ENCODE measurements around the gene GDPD4.

Gene GDPD4

GRCh38 chr11:77320351-77320750, 18.9 kb upstream of the GDPD4 start:
- Histone ChIP-seq H3K36me3 (ENCODE audit: control insufficient read depth, insufficient read depth, low read length) (peaks cover 5% of the 10 kb centered on the region), H3K27ac (ENCODE audit: low read depth, low read length, severe bottlenecking) (no peak overlapping the region), H3K9me3 (ENCODE audit: control insufficient read depth, low read length) (no peaks in the 10 kb centered on the region), H3K4me1 (ENCODE audit: control insufficient read depth, insufficient read depth, low read length, poor library complexity, severe bottlenecking) (no peaks in the 10 kb centered on the region), H3K4me3 (ENCODE audit: extremely low read depth, insufficient read depth, low read length, poor library complexity, severe bottlenecking) (no peak overlapping the region)
- 90% methylated on average over 1 of the region's 1 CpG; no CpG with 5 or more reads in 1 of the 2 experiments for WGBS, 2 experiments (ENCODE audit: insufficient coverage in 2 of 2)

GRCh38 chr11:77318600-77318999, 17.1 kb upstream of the GDPD4 start:
- Histone ChIP-seq H3K27ac (ENCODE audit: low read depth, low read length, severe bottlenecking) (no peak overlapping the region), H3K9me3 (ENCODE audit: control insufficient read depth, low read length) (no peaks in the 10 kb centered on the region), H3K4me3 (ENCODE audit: extremely low read depth, insufficient read depth, low read length, poor library complexity, severe bottlenecking) (no peak overlapping the region), H3K36me3 (ENCODE audit: control insufficient read depth, insufficient read depth, low read length) (peaks cover 5% of the 10 kb centered on the region), H3K4me1 (ENCODE audit: control insufficient read depth, insufficient read depth, low read length, poor library complexity, severe bottlenecking) (no peaks in the 10 kb centered on the region)
- WGBS, 2 experiments (ENCODE audit: insufficient coverage in 2 of 2) = 91 to 95% methylated on average over 1 to 2 of the region's 2 CpGs

- no peak overlapping the region for H3K27ac ChIP-seq (ENCODE audit: low read depth, low read length, severe bottlenecking)
- H3K4me1 ChIP-seq (ENCODE audit: control insufficient read depth, insufficient read depth, low read length, poor library complexity, severe bottlenecking) = no peaks in the 10 kb centered on the region
- peaks cover under 1% of the 10 kb centered on the region for H3K36me3 ChIP-seq (ENCODE audit: control insufficient read depth, insufficient read depth, low read length)
- 60 to 83% methylated on average over 1 to 3 of the region's 5 CpGs for WGBS, 2 experiments (ENCODE audit: insufficient coverage in 2 of 2)
- H3K4me3 ChIP-seq (ENCODE audit: extremely low read depth, insufficient read depth, low read length, poor library complexity, severe bottlenecking) = no peak overlapping the region
- no peaks in the 10 kb centered on the region for H3K9me3 ChIP-seq (ENCODE audit: control insufficient read depth, low read length)
Measured at GRCh38 chr11:77316733-77317342, 15.4 kb upstream of the GDPD4 start.

GRCh38 chr11:77312107-77312506, 10.6 kb upstream of the GDPD4 start:
- no peaks in the 10 kb centered on the region for H3K36me3 ChIP-seq (ENCODE audit: control insufficient read depth, insufficient read depth, low read length)
- no peak overlapping the region for H3K27ac ChIP-seq (ENCODE audit: low read depth, low read length, severe bottlenecking)
- H3K9me3 ChIP-seq (ENCODE audit: control insufficient read depth, low read length) = no peaks in the 10 kb centered on the region
- H3K4me3 ChIP-seq (ENCODE audit: extremely low read depth, insufficient read depth, low read length, poor library complexity, severe bottlenecking) = no peak overlapping the region
- no peaks in the 10 kb centered on the region for H3K4me1 ChIP-seq (ENCODE audit: control insufficient read depth, insufficient read depth, low read length, poor library complexity, severe bottlenecking)

GRCh38 chr11:77311701-77312100, 10.2 kb upstream of the GDPD4 start:
- H3K4me1 ChIP-seq (ENCODE audit: control insufficient read depth, insufficient read depth, low read length, poor library complexity, severe bottlenecking) = no peaks in the 10 kb centered on the region
- no peaks in the 10 kb centered on the region for H3K36me3 ChIP-seq (ENCODE audit: control insufficient read depth, insufficient read depth, low read length)
- no peaks in the 10 kb centered on the region for H3K9me3 ChIP-seq (ENCODE audit: control insufficient read depth, low read length)
- no peak overlapping the region for H3K4me3 ChIP-seq (ENCODE audit: extremely low read depth, insufficient read depth, low read length, poor library complexity, severe bottlenecking)
- WGBS, 2 experiments (ENCODE audit: insufficient coverage in 2 of 2) = 92 to 93% methylated on average over 3 of the region's 3 CpGs
- H3K27ac ChIP-seq (ENCODE audit: low read depth, low read length, severe bottlenecking) = no peak overlapping the region

- H3K36me3 ChIP-seq (ENCODE audit: control insufficient read depth, insufficient read depth, low read length) = no peaks in the 10 kb centered on the region
- no peaks in the 10 kb centered on the region for H3K4me1 ChIP-seq (ENCODE audit: control insufficient read depth, insufficient read depth, low read length, poor library complexity, severe bottlenecking)
- H3K4me3 ChIP-seq (ENCODE audit: extremely low read depth, insufficient read depth, low read length, poor library complexity, severe bottlenecking) = no peak overlapping the region
- no peak overlapping the region for H3K27ac ChIP-seq (ENCODE audit: low read depth, low read length, severe bottlenecking)
- WGBS, 2 experiments (ENCODE audit: insufficient coverage in 2 of 2) = 85 to 92% methylated on average over 4 to 5 of the region's 5 CpGs
- H3K9me3 ChIP-seq (ENCODE audit: control insufficient read depth, low read length) = no peaks in the 10 kb centered on the region
Measured at GRCh38 chr11:77310721-77311120, 9.2 kb upstream of the GDPD4 start.

- Histone ChIP-seq H3K9me3 (ENCODE audit: control insufficient read depth, low read length) (no peaks in the 10 kb centered on the region), H3K27ac (ENCODE audit: low read depth, low read length, severe bottlenecking) (no peak overlapping the region), H3K4me3 (ENCODE audit: extremely low read depth, insufficient read depth, low read length, poor library complexity, severe bottlenecking) (no peak overlapping the region), H3K36me3 (ENCODE audit: control insufficient read depth, insufficient read depth, low read length) (no peaks in the 10 kb centered on the region), H3K4me1 (ENCODE audit: control insufficient read depth, insufficient read depth, low read length, poor library complexity, severe bottlenecking) (no peaks in the 10 kb centered on the region)
- WGBS, 2 experiments (ENCODE audit: insufficient coverage in 2 of 2) = 94 to 100% methylated on average over 2 to 3 of the region's 5 CpGs
Measured at GRCh38 chr11:77309401-77310085, 8.1 kb upstream of the GDPD4 start.

- no peaks in the 10 kb centered on the region for H3K9me3 ChIP-seq (ENCODE audit: control insufficient read depth, low read length)
- no peak overlapping the region for H3K4me3 ChIP-seq (ENCODE audit: extremely low read depth, insufficient read depth, low read length, poor library complexity, severe bottlenecking)
- H3K36me3 ChIP-seq (ENCODE audit: control insufficient read depth, insufficient read depth, low read length) = no peaks in the 10 kb centered on the region
- H3K27ac ChIP-seq (ENCODE audit: low read depth, low read length, severe bottlenecking) = no peak overlapping the region
- H3K4me1 ChIP-seq (ENCODE audit: control insufficient read depth, insufficient read depth, low read length, poor library complexity, severe bottlenecking) = no peaks in the 10 kb centered on the region
Measured at GRCh38 chr11:77308838-77309237, 7.4 kb upstream of the GDPD4 start.

GRCh38 chr11:77303328-77303727, 1.8 kb upstream of the GDPD4 start:
- H3K36me3 ChIP-seq (ENCODE audit: control insufficient read depth, insufficient read depth, low read length) = no peaks in the 10 kb centered on the region
- WGBS, 2 experiments (ENCODE audit: insufficient coverage in 2 of 2) = 81 to 90% methylated on average over 1 to 2 of the region's 2 CpGs
- H3K4me1 ChIP-seq (ENCODE audit: control insufficient read depth, insufficient read depth, low read length, poor library complexity, severe bottlenecking) = no peaks in the 10 kb centered on the region
- no peaks in the 10 kb centered on the region for H3K9me3 ChIP-seq (ENCODE audit: control insufficient read depth, low read length)
- H3K4me3 ChIP-seq (ENCODE audit: extremely low read depth, insufficient read depth, low read length, poor library complexity, severe bottlenecking) = no peak overlapping the region
- no peak overlapping the region for H3K27ac ChIP-seq (ENCODE audit: low read depth, low read length, severe bottlenecking)

- Histone ChIP-seq H3K9me3 (ENCODE audit: control insufficient read depth, low read length) (no peaks in the 10 kb centered on the region), H3K36me3 (ENCODE audit: control insufficient read depth, insufficient read depth, low read length) (no peaks in the 10 kb centered on the region), H3K4me1 (ENCODE audit: control insufficient read depth, insufficient read depth, low read length, poor library complexity, severe bottlenecking) (no peaks in the 10 kb centered on the region), H3K4me3 (ENCODE audit: extremely low read depth, insufficient read depth, low read length, poor library complexity, severe bottlenecking) (no peak overlapping the region), H3K27ac (ENCODE audit: low read depth, low read length, severe bottlenecking) (no peak overlapping the region)
- WGBS, 2 experiments (ENCODE audit: insufficient coverage in 2 of 2) = 72 to 94% methylated on average over 3 of the region's 3 CpGs
Measured at GRCh38 chr11:77302752-77303151, 1.3 kb upstream of the GDPD4 start.

- H3K36me3 ChIP-seq (ENCODE audit: control insufficient read depth, insufficient read depth, low read length) = no peaks in the 10 kb centered on the region
- no peak overlapping the region for H3K4me3 ChIP-seq (ENCODE audit: extremely low read depth, insufficient read depth, low read length, poor library complexity, severe bottlenecking)
- H3K9me3 ChIP-seq (ENCODE audit: control insufficient read depth, low read length) = no peaks in the 10 kb centered on the region
- WGBS, 2 experiments (ENCODE audit: insufficient coverage in 2 of 2) = 94 to 100% methylated on average over 2 of the region's 5 CpGs
- H3K27ac ChIP-seq (ENCODE audit: low read depth, low read length, severe bottlenecking) = no peak overlapping the region
- H3K4me1 ChIP-seq (ENCODE audit: control insufficient read depth, insufficient read depth, low read length, poor library complexity, severe bottlenecking) = no peaks in the 10 kb centered on the region
Measured at GRCh38 chr11:77300695-77301094, 791 bp downstream of the GDPD4 start.

All from mesodermal cell (in vitro differentiated cells).